HG02943 (cell line): ENCODE results near the gene EXOC6.
"Not testable (repeated sequence)": the region's sequence is repeated elsewhere in the genome, so short reads cannot be mapped to it uniquely, and the experiment has no call there.

Experiments used
- ATAC-seq: cut with Tn5 transposase; IDR thresholded peaks from one replicate; pipeline ENCODE4 v1.9.1; 2021; ENCODE audit warnings: mild to moderate bottlenecking, low read depth, moderate library complexity; ENCODE audit not compliant: unreplicated experiment

Gene EXOC6

GRCh38 chr10:92929896-92930295 lies 81.6 kb downstream of the EXOC6 start:
- ATAC-seq, result no peak

DNA sequence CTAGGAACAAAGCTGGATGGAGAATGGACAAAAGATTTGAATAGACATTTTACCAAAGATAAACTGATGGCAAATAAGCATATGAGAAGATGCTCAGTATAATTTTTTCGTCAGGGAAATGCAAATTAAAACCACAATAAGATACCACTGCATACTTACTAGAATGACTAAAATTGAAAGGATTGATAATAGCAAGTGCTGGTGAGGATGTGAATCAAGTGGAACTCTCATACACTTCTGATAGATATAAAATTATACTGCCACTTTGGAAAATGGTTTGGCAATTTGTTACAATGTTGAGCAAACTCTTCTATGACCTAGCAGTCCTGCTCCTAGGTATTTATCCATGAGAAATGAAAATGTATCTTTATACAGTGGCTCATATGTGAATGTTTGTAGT lies 83.3 kb downstream of the EXOC6 start:
- no peak for ATAC-seq

GRCh38 chr10:92937876-92938275 lies 89.6 kb downstream of the EXOC6 start:
- ATAC-seq, result no peak

DNA sequence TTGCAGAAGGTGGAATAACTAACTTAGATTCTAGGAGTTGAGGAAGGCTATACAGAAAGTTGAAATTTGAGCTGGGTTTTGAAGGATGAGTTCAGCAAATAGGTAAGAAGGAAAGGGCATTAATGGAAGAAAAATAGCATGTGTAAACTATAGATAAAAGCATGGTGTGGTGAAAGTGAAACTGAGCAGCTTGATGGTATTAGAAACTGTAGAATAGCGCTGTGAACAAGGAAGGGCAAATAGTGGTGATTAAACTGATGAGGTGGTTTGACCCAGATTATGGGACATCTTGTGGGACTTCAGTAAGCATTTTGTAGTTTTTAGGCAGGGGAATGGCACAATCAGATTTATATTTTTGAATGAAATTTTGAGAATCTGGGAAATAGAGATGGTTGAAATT lies 90.5 kb downstream of the EXOC6 start:
- ATAC-seq, result no peak

DNA sequence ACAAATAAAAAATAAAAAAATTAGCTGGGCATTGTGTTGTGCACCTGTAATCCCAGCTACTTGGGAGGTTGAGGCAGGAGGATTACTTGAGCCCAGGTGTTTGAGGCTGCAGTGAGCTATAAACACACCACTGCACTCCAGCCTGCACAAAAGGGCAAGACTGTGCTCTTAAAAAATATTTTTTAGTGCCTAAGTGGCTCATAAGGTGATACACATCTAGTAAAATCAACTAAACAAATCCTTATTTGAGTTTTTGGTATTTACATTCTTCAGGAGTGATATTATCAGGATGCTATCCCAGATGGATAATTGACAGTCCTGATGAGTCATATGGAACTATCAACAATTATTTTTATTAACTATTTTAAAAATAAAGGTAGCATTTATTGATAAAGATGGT lies 93.9 kb downstream of the EXOC6 start:
- no peak for ATAC-seq

DNA sequence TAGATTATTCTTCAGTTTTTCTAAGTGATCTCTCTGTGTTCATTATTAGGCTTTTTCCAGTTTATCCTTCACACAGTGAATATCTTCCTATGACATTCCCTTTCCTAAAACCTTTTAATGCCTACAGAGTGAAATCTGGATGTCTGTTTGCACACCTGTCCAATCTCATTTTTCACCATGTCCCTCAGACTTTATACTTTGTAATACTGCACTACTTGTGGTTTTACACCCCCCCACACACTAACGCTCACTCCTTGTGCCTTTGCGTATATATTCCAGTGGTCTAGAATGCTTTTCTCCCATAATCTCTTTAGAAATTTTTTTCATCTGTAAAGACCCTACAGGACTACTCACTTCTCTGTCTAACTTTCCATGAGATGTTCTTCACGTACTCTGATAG lies 98.2 kb downstream of the EXOC6 start:
- no peak for ATAC-seq

DNA sequence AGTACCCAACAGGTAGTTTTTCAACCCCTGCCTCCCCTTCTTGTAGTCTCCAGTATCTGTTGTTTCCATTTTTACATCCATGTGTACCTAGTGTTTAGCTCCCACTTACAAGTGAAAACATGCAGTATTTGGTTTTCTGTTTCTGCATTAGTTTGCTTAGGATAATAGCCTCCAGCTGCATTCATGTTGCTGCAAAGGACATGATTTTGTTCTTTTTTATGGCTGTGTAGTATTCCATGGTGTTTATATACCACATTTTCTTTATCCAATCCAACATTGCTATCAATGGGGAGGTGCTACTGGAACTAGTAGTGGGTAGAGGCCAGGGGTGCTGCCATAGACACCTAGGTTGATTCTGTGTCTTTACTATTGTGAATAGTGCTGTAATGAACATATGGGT lies 104.3 kb downstream of the EXOC6 start:
- not testable (repeated sequence) for ATAC-seq

DNA sequence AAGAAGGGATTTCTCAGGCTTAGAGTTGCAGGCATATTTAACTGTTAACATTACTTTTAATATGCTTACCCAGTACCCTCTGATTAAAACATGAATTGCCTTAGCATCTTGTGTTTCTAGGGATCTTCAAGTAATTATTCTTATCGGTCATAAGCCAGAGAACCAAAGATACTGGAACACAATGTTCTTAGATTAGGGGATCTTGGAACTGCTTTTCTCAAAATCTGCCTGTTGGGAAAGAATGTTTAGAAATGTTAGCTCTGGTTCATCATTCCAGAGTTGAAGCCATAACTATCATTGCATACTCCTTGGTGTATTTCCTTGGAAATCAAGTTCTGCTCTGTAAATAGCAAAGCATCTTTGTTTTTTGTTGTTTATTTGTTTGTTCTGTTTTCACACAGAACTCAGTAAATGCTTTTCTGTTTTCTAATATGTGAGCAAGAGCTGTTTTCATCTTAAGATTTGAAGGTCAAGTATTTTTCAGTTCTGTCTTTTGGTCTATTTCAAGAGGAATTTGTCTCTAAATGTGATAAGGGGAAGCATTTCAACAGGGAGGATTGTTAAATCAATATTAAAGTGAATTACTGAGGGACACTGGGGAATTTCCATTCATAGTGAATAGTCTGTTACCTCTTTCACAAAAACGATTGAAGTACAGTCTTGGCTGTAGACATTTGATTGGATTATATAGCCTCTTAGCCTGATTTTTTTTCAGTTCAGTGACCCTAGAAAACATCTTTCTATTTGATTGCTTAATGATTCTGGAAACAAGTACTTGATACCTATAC lies 109.1 kb downstream of the EXOC6 start:
- ATAC-seq, result no peak

- no peak for ATAC-seq
Measured at GRCh38 chr10:92961638-92962037, 113.3 kb downstream of the EXOC6 start.

- no peak for ATAC-seq
Measured at GRCh38 chr10:92965314-92965713, 117.0 kb downstream of the EXOC6 start.

- ATAC-seq, result no peak
Measured at GRCh38 chr10:92967641-92968040, 119.3 kb downstream of the EXOC6 start.

- ATAC-seq, result no peak
Measured at GRCh38 chr10:92969151-92969550, 120.8 kb downstream of the EXOC6 start.

GRCh38 chr10:92970301-92971070 lies 122.2 kb downstream of the EXOC6 start:
- ATAC-seq, result no peak

DNA sequence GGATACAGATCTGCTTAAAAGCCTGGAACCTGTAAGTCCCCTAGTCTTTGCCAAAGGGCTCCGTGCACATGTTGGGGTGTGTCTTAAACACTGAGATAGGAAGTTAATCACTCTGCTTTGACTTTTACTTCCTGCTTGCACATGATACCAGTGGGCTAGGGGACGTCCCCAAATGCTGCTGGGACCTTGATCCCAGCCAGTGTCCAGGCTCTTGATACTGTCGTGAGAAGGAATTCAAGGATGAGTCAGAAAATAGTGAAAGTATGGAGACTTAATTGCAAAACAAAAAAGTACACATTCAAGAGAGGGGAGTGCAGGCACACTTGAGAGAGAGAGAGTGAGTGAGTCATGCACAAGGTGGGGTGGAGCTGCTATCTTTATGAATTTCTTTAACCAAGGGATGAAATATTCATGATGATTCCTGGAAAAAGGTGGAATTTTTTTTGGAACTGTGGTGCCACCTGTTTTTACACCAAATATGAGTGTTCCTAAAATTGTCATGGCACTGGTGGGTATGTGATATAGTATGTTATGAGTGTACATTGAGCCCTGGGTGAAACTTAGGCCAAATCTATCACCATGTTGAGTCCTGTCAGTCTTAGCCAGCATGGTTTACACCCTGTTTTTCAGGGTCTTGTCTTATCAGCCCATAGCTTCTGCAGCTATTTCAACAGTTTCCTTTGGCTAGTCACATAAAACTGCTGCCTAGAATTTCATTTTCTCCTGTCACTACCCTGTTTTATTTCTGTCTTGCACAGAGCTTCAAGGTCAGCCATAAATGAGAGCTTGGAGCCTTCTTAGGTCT lies 123.9 kb downstream of the EXOC6 start:
- no peak for ATAC-seq

- ATAC-seq, result no peak
Measured at GRCh38 chr10:92972886-92973285, 124.6 kb downstream of the EXOC6 start.

DNA sequence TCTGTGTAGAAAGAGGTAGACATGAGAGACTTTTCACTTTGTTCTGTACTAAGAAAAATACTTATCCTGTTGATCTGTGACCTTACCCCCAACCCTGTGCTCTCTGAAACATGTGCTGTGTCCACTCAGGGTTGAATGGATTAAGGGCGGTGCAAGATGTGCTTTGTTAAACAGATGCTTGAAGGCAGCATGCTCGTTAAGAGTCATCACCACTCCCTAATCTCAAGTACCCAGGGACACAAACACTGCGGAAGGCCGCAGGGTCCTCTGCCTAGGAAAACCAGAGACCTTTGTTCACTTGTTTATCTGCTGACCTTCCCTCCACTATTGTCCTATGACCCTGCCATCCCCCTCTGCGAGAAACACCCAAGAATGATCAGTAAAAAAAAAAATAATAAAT lies 128.0 kb downstream of the EXOC6 start:
- ATAC-seq, result not testable (repeated sequence)

GRCh38 chr10:92989250-92989649 lies 140.9 kb downstream of the EXOC6 start:
- no peak for ATAC-seq

DNA sequence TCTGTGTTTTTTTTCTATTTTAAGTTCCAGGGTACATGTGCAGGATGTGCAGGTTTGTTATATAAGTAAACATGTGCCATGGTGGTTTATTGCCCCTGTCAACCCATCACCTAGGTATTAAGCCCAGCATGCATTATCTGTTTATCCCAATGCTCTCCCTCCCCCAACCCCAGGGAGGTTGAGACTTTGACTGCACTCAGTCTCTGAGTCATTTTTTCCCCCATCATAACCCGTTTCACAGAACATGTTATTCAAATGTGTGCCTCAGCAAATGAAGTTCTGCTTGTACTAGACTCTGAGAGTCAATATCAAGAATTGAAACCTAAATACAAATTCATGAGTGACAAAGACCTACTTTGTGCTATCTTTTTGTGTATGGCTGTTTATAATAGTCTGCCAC lies 142.3 kb downstream of the EXOC6 start:
- no peak for ATAC-seq

- ATAC-seq, result no peak
Measured at GRCh38 chr10:92991513-92991912, 143.2 kb downstream of the EXOC6 start.

- no peak for ATAC-seq
Measured at GRCh38 chr10:92993699-92994272, 145.5 kb downstream of the EXOC6 start.

- no peak for ATAC-seq
Measured at GRCh38 chr10:92995509-92995908, 147.2 kb downstream of the EXOC6 start.
